Omental fat pad (tissue), 4 donors: ENCODE results near the gene PRDM16. TPM values are rescaled to one million over a fixed set of nuclear protein-coding genes. Genes with fewer than 3 reads are reported as not detected.

Source experiments
- ATAC-seq: fragments of 150-250 bp; one replicate; pipeline ENCODE4 v1.9.1; 2016; ENCODE audit warnings: mild to moderate bottlenecking, moderate library complexity; ENCODE audit not compliant: low FRiP score
- DNase-seq: peaks from one replicate; pipeline ENCODE4 v3.0.0-alpha.2; 2019; ENCODE audit warnings: low spot score
- total RNA-seq, 4 donors: library from RNA; depleted of rRNA; stranded (reverse); fragments of >200 nt; gene quantifications; one replicate each; pipeline ENCODE4 v1.1.0, GENCODE V29; 2016
- TF ChIP-seq, protein P1 (sequence below), 3 donors: fragments of 450-650 bp; IDR thresholded peaks; one replicate each; pipeline ENCODE4 v1.5.1; 2016 to 2017; ENCODE audit warnings: antibody characterized with exemption in 3 of 3, mild to moderate bottlenecking in 3 of 3, moderate library complexity in 2 of 3

PRDM16 gene
- total RNA-seq, 4 donors from 2014 or later: 0.19 to 3.8 (median 1.8) TPM

DNA sequence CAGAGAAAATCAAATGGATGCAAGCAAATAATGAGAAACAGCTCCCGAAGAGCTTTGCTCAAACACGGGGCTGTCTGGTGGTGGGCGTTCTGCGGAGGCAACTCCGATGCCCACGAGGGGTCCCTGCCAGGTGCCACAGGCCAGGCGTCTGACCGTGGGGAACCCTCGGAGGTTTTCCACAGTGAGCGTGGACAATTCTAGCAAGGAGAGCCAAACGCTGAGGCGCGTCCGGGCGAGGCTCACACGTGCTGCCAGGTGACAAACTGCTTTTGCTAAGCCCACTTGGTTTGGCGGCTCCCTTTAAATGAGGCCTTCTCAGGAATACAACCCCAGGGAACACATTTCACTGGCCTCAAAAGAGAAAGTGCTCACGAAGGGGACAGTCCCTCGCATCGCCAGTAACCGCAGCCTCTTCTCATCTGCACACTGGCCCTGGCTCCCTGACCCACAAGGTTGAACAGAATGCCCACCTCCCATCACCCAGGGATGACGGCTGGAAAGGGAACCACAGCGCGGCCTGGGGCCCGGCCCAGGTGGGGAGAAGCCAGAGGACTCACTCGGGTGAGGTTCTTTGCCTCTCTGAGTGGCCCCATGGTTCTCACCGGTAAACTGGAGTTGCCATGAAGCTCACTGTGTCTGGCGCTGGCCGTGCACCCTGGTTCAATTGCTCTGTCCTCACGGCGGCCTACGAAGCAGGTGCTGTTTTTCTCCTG lies 97.4 kb downstream of the PRDM16 start:
- TF ChIP-seq, protein P1, sequence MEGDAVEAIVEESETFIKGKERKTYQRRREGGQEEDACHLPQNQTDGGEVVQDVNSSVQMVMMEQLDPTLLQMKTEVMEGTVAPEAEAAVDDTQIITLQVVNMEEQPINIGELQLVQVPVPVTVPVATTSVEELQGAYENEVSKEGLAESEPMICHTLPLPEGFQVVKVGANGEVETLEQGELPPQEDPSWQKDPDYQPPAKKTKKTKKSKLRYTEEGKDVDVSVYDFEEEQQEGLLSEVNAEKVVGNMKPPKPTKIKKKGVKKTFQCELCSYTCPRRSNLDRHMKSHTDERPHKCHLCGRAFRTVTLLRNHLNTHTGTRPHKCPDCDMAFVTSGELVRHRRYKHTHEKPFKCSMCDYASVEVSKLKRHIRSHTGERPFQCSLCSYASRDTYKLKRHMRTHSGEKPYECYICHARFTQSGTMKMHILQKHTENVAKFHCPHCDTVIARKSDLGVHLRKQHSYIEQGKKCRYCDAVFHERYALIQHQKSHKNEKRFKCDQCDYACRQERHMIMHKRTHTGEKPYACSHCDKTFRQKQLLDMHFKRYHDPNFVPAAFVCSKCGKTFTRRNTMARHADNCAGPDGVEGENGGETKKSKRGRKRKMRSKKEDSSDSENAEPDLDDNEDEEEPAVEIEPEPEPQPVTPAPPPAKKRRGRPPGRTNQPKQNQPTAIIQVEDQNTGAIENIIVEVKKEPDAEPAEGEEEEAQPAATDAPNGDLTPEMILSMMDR (IDR thresholded peaks at IDR 0.05): no peak
- ATAC-seq: no peak
- no peak for DNase-seq

DNA sequence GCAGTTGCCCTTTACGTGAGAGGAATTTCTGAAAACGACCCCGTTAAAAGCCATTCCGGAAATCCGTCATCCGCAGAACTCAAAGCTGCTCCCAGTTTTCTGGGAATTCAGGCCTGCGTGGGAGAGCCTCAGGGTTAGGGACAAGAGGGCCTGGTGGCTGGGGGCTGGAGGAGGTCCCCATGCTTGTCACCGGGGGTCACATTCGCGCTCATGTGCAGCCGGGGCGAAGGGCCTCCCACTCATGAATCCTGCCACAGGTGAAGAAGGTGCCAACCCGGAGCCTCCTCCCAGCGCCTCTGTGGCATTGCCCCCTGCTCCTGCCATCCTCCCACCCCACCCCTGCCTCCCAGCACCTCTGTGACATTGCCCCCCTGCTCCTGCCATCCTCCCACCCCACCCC lies 98.3 kb downstream of the PRDM16 start:
- ATAC-seq: no peak
- TF ChIP-seq, protein P1 (IDR thresholded peaks at IDR 0.05): no peak
- no peak for DNase-seq

DNA sequence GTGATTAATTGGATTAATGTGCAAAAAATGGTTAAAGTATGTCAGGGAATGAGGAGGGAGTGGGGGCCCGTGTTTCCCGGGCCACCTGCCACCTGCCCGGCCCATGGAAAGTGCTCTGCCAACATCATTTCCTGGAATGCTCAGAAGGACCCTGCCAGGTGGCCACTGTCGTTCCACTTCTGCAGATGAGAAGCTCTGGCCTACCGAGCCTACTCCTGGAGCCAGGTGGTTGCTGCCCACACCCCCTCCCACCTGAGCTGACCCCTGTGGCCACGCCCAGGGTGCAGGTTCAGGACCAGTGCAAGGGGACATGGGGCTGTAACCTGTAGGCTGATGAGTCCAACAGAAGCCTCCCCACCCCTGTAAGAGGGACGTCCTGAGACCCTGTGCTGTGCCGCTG lies 99.7 kb downstream of the PRDM16 start:
- TF ChIP-seq, protein P1 (IDR thresholded peaks at IDR 0.05): no peak
- no peak for ATAC-seq
- DNase-seq: no peak

DNA sequence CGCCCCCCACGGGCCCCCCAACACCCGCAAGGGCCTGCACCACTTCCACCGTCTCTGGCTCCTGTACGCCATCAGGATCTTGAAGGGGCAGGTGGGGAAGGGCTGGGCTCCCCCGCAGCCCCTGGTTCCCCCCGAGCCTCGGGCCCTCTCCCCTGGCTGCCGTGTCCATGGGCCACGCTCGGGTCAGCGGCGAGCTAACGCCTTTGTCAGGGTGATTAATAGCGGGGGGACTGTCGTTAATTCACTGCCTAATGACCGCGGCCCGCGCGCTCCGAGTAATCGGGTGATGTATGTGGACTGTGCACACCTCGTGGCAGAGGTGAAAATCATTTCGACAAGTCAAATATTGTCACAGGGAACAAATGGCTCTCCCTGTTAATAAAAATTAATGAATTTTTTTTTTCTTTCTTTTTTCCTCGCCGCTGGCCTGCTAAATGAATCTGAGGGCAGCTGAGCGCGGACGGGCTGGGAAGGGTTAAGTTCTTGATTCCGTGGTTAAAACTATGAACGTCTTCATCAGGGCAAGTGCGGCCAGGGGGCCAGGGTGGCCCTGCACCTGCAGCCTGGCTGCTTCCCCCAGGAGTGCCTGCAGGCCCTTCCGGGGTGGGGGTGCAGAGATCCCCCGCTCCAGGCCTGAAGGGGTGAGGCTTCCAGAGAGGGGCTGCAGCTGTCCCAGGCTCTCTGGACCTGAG lies 100.8 kb downstream of the PRDM16 start:
- no peak for ATAC-seq
- DNase-seq: no peak
- TF ChIP-seq, protein P1 (IDR thresholded peaks at IDR 0.05): no peak

DNA sequence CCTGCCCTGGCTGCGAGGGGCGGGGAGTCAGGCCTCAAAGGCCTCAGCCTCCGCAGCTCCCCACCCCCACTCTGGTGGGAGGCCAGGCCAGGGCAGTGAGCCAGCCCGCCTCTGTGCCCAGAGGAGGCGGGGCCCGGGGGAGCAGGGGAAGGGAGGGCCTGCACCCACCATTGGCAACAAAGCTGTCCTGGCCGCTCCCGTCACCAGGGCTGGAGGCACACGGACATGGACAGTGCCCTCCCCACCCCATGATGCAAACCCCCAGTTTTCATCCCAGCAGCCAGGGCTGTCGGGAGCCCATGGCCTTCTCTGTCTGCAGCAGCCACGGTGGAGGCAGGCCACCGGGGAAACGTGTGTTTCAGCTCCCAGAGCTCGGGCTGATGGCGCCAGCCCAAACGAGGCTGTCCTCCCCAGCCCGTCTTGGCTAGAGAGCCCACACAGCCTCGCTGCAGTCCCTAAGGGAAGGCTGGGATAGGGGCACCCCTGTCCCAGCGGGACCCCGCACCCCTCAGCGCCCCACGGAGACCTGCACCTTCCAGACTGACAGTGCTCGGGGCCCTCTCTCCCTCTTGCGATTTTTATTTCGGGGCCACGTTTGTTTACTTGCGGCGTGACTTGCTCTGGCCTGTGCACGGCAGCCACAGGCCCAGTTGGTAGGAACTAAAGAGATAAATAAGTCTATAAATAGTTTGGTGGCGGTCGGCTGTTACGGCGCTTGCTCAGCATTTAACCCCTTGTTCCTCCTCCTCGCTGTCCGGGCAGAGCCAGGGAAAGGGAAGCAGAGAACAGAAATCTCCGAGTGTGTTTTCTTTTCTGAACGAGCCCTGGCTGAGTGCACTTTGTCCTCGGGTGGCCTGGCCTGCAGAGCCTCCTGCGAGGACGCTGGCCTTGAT lies 101.8 kb downstream of the PRDM16 start:
- TF ChIP-seq, protein P1 (IDR thresholded peaks at IDR 0.05): no peak
- ATAC-seq (peak; percentile 67), DNase-seq (no peak)

DNA sequence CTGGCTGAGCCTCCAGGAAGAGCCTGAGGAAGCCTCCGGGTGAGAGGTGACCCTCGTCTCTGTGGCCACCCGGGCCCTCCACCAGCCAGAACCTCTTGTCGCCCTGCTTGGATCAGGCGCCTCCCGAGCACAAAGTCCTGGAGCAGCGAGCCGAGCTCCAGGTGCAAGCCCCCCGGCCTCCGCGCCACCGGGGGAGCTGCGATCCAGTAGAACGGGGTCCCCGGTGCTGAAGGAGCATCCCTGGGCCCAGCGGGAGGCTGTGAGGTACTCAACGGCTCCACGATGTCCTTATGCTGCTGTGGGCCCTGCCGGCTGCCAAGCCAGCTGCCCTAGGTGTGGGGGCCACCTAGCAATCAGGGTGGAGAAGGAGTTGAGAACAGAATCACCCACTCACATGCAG lies 102.8 kb downstream of the PRDM16 start:
- no peak for DNase-seq
- ATAC-seq: no peak
- TF ChIP-seq, protein P1 (IDR thresholded peaks at IDR 0.05): no peak
